ENCODE data around the gene RAB31.

RAB31 gene

GRCh38 chr18:9738266-9738969, 30.3 kb downstream of the RAB31 start:
- FAIRE-seq: no peak

GRCh38 chr18:9739516-9739915, 31.4 kb downstream of the RAB31 start:
- FAIRE-seq: no peak

GRCh38 chr18:9740071-9740470, 32.0 kb downstream of the RAB31 start:
- FAIRE-seq: no peak

- no peak for FAIRE-seq
Observed at GRCh38 chr18:9741406-9741792, 33.3 kb downstream of the RAB31 start.

- FAIRE-seq: no peak
Observed at GRCh38 chr18:9741793-9742523, 33.9 kb downstream of the RAB31 start.

- no peak for FAIRE-seq
Observed at GRCh38 chr18:9742524-9743131, 34.5 kb downstream of the RAB31 start.

GRCh38 chr18:9743200-9744016, 35.3 kb downstream of the RAB31 start:
- no peak for FAIRE-seq

- no peak for FAIRE-seq
Observed at GRCh38 chr18:9746958-9747357, 38.9 kb downstream of the RAB31 start.

- FAIRE-seq: no peak
Observed at GRCh38 chr18:9749611-9750010, 41.5 kb downstream of the RAB31 start.

GRCh38 chr18:9750112-9750511, 42.0 kb downstream of the RAB31 start:
- FAIRE-seq: no peak

- FAIRE-seq: no peak
Observed at GRCh38 chr18:9750606-9751304, 42.7 kb downstream of the RAB31 start.

- no peak for FAIRE-seq
Observed at GRCh38 chr18:9751371-9752031, 43.4 kb downstream of the RAB31 start.

- FAIRE-seq: no peak
Observed at GRCh38 chr18:9753846-9754245, 45.7 kb downstream of the RAB31 start.

- no peak for FAIRE-seq
Observed at GRCh38 chr18:9755110-9755509, 47.0 kb downstream of the RAB31 start.

- no peak for FAIRE-seq
Observed at GRCh38 chr18:9755615-9756014, 47.5 kb downstream of the RAB31 start.

GRCh38 chr18:9756271-9756932, 48.3 kb downstream of the RAB31 start:
- no peak for FAIRE-seq

- FAIRE-seq: no peak
Observed at GRCh38 chr18:9756933-9757470, 48.9 kb downstream of the RAB31 start.

GRCh38 chr18:9757827-9758621, 49.9 kb downstream of the RAB31 start:
- FAIRE-seq: no peak

- FAIRE-seq: no peak
Observed at GRCh38 chr18:9758624-9759075, 50.5 kb downstream of the RAB31 start.

- no peak for FAIRE-seq
Observed at GRCh38 chr18:9760641-9761040, 52.5 kb downstream of the RAB31 start.
